ENCODE results near the gene ZNF618. TPM values are rescaled to one million over a fixed set of nuclear protein-coding genes. Genes with fewer than 3 reads are reported as not detected.
A peak's percentile ranks its signal among the peaks of the same experiment; 100 is the strongest.

The ZNF618 gene
- total and polyA plus RNA-seq, 8 donors: 1.2 to 19.8 (median 5.3) TPM

DNA sequence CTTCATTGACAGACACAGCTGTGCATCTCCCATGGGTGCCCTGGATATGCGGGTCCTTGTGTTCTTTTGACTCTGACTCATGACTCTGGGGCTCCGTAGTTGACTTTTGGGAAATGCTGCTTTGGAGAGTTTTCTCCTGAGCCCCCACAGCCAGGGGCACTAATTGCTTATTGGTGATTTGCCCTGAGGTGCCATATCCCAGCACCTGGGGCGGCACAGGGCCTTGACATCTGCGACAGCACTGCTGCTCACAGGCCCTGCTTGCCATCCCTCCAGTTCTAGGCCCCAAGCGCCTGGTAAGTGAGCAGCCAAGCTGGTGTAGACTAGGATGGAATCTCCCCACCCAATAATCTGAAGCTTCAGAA is 126.9 kb downstream of the ZNF618 start:
- Histone ChIP-seq H3K4me3 (no peak overlapping the region), H3K9me3 (no peaks in the 10 kb centered on the region), H3K27me3 (no peaks in the 10 kb centered on the region), H3K4me1 (peaks cover 0 to 14% (median 10%) of the 10 kb centered on the region in 4 donors), H3K36me3 (peaks cover 4 to 78% (median 73%) of the 10 kb centered on the region in 4 donors), H3K27ac (no peak overlapping the region)
- TF ChIP-seq, protein P1, sequence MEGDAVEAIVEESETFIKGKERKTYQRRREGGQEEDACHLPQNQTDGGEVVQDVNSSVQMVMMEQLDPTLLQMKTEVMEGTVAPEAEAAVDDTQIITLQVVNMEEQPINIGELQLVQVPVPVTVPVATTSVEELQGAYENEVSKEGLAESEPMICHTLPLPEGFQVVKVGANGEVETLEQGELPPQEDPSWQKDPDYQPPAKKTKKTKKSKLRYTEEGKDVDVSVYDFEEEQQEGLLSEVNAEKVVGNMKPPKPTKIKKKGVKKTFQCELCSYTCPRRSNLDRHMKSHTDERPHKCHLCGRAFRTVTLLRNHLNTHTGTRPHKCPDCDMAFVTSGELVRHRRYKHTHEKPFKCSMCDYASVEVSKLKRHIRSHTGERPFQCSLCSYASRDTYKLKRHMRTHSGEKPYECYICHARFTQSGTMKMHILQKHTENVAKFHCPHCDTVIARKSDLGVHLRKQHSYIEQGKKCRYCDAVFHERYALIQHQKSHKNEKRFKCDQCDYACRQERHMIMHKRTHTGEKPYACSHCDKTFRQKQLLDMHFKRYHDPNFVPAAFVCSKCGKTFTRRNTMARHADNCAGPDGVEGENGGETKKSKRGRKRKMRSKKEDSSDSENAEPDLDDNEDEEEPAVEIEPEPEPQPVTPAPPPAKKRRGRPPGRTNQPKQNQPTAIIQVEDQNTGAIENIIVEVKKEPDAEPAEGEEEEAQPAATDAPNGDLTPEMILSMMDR (IDR thresholded peaks at IDR 0.05): no peak
- no peak for TF ChIP-seq EP300 (IDR thresholded peaks at IDR 0.05)
- no peak for TF ChIP-seq POLR2A (IDR thresholded peaks at IDR 0.05)
- no peak for TF ChIP-seq POLR2AphosphoS5 (IDR thresholded peaks at IDR 0.05)
- WGBS, 5 donors: 95 to 100% (median 98%) methylated on average over 5 of the region's 5 CpGs
- DNase-seq: peak in 1 of 2 donors; percentile 14
- intact Hi-C loops (cut with DNase I; ENCODE audit: low total_unique reads): no loop called here

DNA sequence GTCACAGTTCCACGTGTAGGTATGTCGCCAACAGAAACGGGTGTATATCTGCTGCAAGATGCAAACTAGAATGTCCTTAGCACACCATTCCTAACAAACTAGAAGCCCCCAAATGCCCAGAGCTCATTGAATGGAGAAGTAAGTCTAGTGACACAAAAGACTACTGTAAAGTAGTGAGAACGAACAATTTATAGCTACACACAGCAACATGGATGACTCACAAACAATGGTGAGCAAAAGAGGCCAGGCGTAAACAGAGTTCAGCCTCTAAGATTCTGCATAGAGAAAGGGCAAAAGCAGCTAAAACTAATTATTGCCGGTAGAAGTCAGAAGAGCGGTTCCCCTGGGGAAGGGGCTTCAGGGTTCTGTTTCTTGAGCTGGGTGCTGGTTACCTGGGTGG is 127.2 kb downstream of the ZNF618 start:
- TF ChIP-seq POLR2AphosphoS5 (IDR thresholded peaks at IDR 0.05) (no peak), EP300 (IDR thresholded peaks at IDR 0.05) (no peak), POLR2A (IDR thresholded peaks at IDR 0.05) (no peak)
- TF ChIP-seq, protein P1 (IDR thresholded peaks at IDR 0.05): no peak
- Histone ChIP-seq H3K36me3 (peaks cover 4 to 81% (median 75%) of the 10 kb centered on the region in 4 donors), H3K4me1 (peaks cover 0 to 14% (median 10%) of the 10 kb centered on the region in 4 donors), H3K9me3 (no peaks in the 10 kb centered on the region), H3K4me3 (no peak overlapping the region), H3K27ac (peak overlapping the region in 1 of 5 donors; percentile 32), H3K27me3 (no peaks in the 10 kb centered on the region)
- no peak for DNase-seq
- 79 to 88% (median 83%) methylated on average over 7 of the region's 7 CpGs for WGBS, 5 donors
- intact Hi-C loops (cut with DNase I; ENCODE audit: low total_unique reads): no loop called here

DNA sequence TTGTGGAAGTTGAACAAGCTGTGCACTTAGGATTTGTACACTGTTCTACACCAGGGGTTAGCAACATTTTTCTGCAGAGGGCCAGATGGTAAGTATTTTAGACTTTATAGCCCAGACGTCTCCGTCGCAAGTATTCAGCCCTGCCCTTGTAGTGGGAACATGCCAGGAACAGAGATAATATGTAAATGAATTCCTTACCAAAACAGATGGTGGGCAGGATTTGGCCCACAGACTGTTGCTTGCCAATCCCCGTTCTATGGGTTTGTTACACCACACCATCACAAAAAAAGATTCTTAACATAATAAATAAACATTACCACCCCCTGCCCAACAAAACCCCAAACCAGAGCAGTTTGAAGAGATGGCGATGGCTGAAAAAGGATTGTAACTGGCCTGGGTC is 127.6 kb downstream of the ZNF618 start:
- Histone ChIP-seq H3K4me1 (peaks cover 0 to 14% (median 10%) of the 10 kb centered on the region in 4 donors), H3K4me3 (no peak overlapping the region), H3K9me3 (no peaks in the 10 kb centered on the region), H3K36me3 (peaks cover 4 to 82% (median 75%) of the 10 kb centered on the region in 4 donors), H3K27ac (peak overlapping the region in 1 of 5 donors; percentile 32), H3K27me3 (no peaks in the 10 kb centered on the region)
- WGBS, 5 donors: 35 to 49% (median 38%) methylated on average over 5 of the region's 5 CpGs
- peak in 1 of 2 donors; percentile 21 for DNase-seq
- TF ChIP-seq POLR2AphosphoS5 (IDR thresholded peaks at IDR 0.05) (no peak), POLR2A (IDR thresholded peaks at IDR 0.05) (no peak), EP300 (IDR thresholded peaks at IDR 0.05) (no peak)
- TF ChIP-seq, protein P1 (IDR thresholded peaks at IDR 0.05): no peak
- intact Hi-C loops (cut with DNase I; ENCODE audit: low total_unique reads): no loop called here

DNA sequence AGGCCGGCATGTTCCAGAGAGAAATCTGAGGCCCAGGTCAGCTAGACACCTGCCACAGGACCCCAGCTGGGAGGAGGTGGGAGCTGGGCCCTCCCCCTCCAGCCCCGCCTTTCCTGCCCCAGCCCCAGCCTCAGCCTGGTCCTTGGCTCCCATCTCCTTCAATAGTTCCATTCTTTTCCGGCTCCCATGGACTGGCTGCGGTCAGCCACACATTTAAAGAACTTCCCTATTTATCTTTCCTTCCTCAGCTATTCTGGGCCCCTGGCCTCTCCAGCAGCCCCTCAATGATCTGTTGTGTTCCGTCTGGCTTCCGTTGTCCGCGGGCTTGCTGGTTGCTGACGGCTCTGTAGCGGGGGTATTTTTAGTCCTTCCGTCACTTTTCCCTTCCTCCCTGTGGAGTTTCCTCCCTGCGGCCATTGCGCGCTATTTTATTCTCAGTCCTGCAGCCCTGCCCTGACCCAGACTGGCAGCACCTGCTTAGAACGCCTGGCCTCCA is 128.2 kb downstream of the ZNF618 start:
- 73 to 80% (median 80%) methylated on average over 15 of the region's 15 CpGs for WGBS, 5 donors
- Histone ChIP-seq H3K9me3 (no peaks in the 10 kb centered on the region), H3K36me3 (peaks cover 4 to 85% (median 79%) of the 10 kb centered on the region in 4 donors), H3K4me1 (peaks cover 0 to 14% (median 10%) of the 10 kb centered on the region in 4 donors), H3K27me3 (no peaks in the 10 kb centered on the region), H3K27ac (peak overlapping the region in 1 of 5 donors; percentile 32), H3K4me3 (no peak overlapping the region)
- no peak for TF ChIP-seq POLR2AphosphoS5 (IDR thresholded peaks at IDR 0.05)
- no peak for TF ChIP-seq POLR2A (IDR thresholded peaks at IDR 0.05)
- TF ChIP-seq, protein P1 (IDR thresholded peaks at IDR 0.05): no peak
- no peak for TF ChIP-seq EP300 (IDR thresholded peaks at IDR 0.05)
- peak; percentile 24 to 75 for DNase-seq
- intact Hi-C loops (cut with DNase I; ENCODE audit: low total_unique reads): no loop called here

Measured in stomach (tissue), 9 donors.